ENCODE results near the gene SUN5.

The SUN5 gene

GRCh38 chr20:33042983-33043730, 38.9 kb upstream of the SUN5 start:
- no peak for TF ChIP-seq USF1 (IDR thresholded peaks at IDR 0.05)
- TF ChIP-seq EP300 (IDR thresholded peaks at IDR 0.05; ENCODE audit: borderline replicate concordance), result no peak
- TF ChIP-seq TAF1 (IDR thresholded peaks at IDR 0.05; ENCODE audit: low read depth), result no peak
- no peak for TF ChIP-seq YY1 (IDR thresholded peaks at IDR 0.05; ENCODE audit: low read depth)
- no peak for TF ChIP-seq CREB1 (IDR thresholded peaks at IDR 0.05; ENCODE audit: low read depth)
- TF ChIP-seq REST (IDR thresholded peaks at IDR 0.05; ENCODE audit: low read depth), result no peak
- no peak for TF ChIP-seq NFIC (IDR thresholded peaks at IDR 0.05)
- no peak for TF ChIP-seq RAD21 (IDR thresholded peaks at IDR 0.05; ENCODE audit: low read depth)
- TF ChIP-seq CEBPB (IDR thresholded peaks at IDR 0.05), result no peak

GRCh38 chr20:33042430-33042829, 38.2 kb upstream of the SUN5 start:
- TF ChIP-seq USF1 (IDR thresholded peaks at IDR 0.05) (no peak), TEAD4 (IDR thresholded peaks at IDR 0.05) (no peak), TAF1 (IDR thresholded peaks at IDR 0.05; ENCODE audit: low read depth) (no peak), YY1 (IDR thresholded peaks at IDR 0.05; ENCODE audit: low read depth) (no peak), NFIC (IDR thresholded peaks at IDR 0.05) (no peak), EP300 (IDR thresholded peaks at IDR 0.05; ENCODE audit: borderline replicate concordance) (no peak), CREB1 (IDR thresholded peaks at IDR 0.05; ENCODE audit: low read depth) (no peak), MAX (IDR thresholded peaks at IDR 0.05) (no peak), RAD21 (IDR thresholded peaks at IDR 0.05; ENCODE audit: low read depth) (no peak), ZBTB7A (IDR thresholded peaks at IDR 0.05; ENCODE audit: low read depth) (no peak), EGR1 (IDR thresholded peaks at IDR 0.05) (no peak), CEBPB (IDR thresholded peaks at IDR 0.05) (no peak)

- TF ChIP-seq YY1 (IDR thresholded peaks at IDR 0.05; ENCODE audit: low read depth) (no peak), EP300 (IDR thresholded peaks at IDR 0.05; ENCODE audit: borderline replicate concordance) (no peak), CREB1 (IDR thresholded peaks at IDR 0.05; ENCODE audit: low read depth) (no peak), CEBPB (IDR thresholded peaks at IDR 0.05) (no peak), FOXM1 (IDR thresholded peaks at IDR 0.05; ENCODE audit: borderline replicate concordance, low read depth) (no peak), ZBTB7A (IDR thresholded peaks at IDR 0.05; ENCODE audit: low read depth) (no peak), RAD21 (IDR thresholded peaks at IDR 0.05; ENCODE audit: low read depth) (no peak), TEAD4 (IDR thresholded peaks at IDR 0.05) (no peak), NFIC (IDR thresholded peaks at IDR 0.05) (no peak), REST (IDR thresholded peaks at IDR 0.05; ENCODE audit: low read depth) (no peak), TCF12 (IDR thresholded peaks at IDR 0.05; ENCODE audit: low read depth) (no peak), EGR1 (IDR thresholded peaks at IDR 0.05) (no peak), MAX (IDR thresholded peaks at IDR 0.05) (no peak), USF1 (IDR thresholded peaks at IDR 0.05) (no peak), TAF1 (IDR thresholded peaks at IDR 0.05; ENCODE audit: low read depth) (no peak)
Measured at GRCh38 chr20:33038243-33038642, 34.0 kb upstream of the SUN5 start.

- TF ChIP-seq FOXM1 (IDR thresholded peaks at IDR 0.05; ENCODE audit: borderline replicate concordance, low read depth) (no peak), TAF1 (IDR thresholded peaks at IDR 0.05; ENCODE audit: low read depth) (no peak), REST (IDR thresholded peaks at IDR 0.05; ENCODE audit: low read depth) (no peak), ZBTB7A (IDR thresholded peaks at IDR 0.05; ENCODE audit: low read depth) (no peak), CEBPB (IDR thresholded peaks at IDR 0.05) (no peak), RAD21 (IDR thresholded peaks at IDR 0.05; ENCODE audit: low read depth) (no peak), TEAD4 (IDR thresholded peaks at IDR 0.05) (no peak)
Measured at GRCh38 chr20:33037456-33037855, 33.2 kb upstream of the SUN5 start.

Data from Ishikawa (cell line).